Fibroblast of villous mesenchyme (primary cell): ENCODE measurements around the gene PIBF1. TPM values are rescaled to one million over a fixed set of nuclear protein-coding genes. Genes with fewer than 3 reads are reported as not detected.
A peak's percentile ranks its signal among the peaks of the same experiment; 100 is the strongest.

Experiments
- DNase-seq: peaks from one replicate; pipeline ENCODE4 v3.0.0-alpha.2; 2010; ENCODE audit warnings: low read depth
- H3K4me3 ChIP-seq: 2 replicates; pipeline ENCODE4 v1.5.1; 2011; ENCODE audit warnings: low read depth, mild to moderate bottlenecking, low read length
- total RNA-seq: library from RNA; depleted of rRNA; stranded (reverse); fragments of >200 nt; gene quantifications from 2 replicates; pipeline ENCODE4 v1.2.3, GENCODE V29; 2012
- TF ChIP-seq, protein P1 (sequence below): IDR thresholded peaks from 2 replicates; pipeline ENCODE4 v1.5.1; 2012; ENCODE audit warnings: low read depth, mild to moderate bottlenecking, low read length; ENCODE audit not compliant: insufficient read depth

The PIBF1 gene
- total RNA-seq, 1 donor: 25.0 TPM

DNA sequence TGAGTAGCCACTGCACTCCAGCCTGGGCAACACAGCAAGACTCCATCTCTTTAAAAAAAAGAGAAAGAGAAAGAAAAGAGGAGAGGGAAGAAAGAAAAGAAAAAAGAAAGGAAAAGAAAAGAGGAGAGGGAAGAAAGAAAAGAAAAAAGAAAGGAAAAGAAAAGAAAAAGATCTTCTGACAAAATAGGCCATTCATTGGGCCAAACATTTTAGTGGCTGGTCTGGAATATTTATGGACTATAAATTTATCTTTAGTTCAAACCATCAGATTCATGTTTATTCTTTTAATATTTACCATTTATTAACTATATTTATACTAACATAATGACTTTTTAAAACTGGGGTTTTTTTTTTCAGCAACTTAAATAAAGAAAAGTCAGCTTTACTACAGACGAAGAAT, 191.3 kb downstream of the PIBF1 start:
- TF ChIP-seq, protein P1, sequence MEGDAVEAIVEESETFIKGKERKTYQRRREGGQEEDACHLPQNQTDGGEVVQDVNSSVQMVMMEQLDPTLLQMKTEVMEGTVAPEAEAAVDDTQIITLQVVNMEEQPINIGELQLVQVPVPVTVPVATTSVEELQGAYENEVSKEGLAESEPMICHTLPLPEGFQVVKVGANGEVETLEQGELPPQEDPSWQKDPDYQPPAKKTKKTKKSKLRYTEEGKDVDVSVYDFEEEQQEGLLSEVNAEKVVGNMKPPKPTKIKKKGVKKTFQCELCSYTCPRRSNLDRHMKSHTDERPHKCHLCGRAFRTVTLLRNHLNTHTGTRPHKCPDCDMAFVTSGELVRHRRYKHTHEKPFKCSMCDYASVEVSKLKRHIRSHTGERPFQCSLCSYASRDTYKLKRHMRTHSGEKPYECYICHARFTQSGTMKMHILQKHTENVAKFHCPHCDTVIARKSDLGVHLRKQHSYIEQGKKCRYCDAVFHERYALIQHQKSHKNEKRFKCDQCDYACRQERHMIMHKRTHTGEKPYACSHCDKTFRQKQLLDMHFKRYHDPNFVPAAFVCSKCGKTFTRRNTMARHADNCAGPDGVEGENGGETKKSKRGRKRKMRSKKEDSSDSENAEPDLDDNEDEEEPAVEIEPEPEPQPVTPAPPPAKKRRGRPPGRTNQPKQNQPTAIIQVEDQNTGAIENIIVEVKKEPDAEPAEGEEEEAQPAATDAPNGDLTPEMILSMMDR: no peak
- DNase-seq: no peak
- H3K4me3 ChIP-seq: no peak overlapping the region

DNA sequence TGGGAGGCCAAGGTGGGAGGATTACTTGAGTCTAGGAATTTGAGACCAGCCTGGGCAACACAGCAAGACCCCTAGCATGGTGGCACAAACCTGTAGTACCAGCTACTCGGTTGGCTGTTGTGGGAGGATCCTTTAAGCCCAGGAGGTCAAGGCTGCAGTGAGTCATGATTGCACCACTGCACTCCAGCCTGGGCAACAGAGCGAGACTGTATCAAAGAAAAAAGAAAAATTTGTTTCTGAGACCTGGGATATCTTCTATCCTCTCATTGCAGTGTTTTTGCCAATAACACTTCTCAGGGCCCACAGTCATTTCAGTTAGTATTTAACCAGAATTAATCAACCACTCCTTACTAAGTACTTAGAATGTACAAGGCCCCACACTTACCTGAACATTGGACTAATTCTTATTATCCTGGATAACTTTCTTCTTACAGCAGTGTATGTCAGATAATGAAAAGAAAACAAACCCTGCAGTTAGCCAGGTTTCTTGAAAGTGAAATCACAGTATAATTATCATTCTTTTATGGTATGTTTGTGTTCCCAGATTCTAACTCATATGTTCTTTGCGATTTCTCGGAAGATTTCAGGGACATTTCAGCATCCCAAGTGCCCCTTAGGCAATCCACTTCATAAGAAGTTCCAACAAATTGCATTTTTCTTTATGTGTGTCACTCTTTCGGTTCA, 201.3 kb downstream of the PIBF1 start:
- TF ChIP-seq, protein P1: no peak

DNA sequence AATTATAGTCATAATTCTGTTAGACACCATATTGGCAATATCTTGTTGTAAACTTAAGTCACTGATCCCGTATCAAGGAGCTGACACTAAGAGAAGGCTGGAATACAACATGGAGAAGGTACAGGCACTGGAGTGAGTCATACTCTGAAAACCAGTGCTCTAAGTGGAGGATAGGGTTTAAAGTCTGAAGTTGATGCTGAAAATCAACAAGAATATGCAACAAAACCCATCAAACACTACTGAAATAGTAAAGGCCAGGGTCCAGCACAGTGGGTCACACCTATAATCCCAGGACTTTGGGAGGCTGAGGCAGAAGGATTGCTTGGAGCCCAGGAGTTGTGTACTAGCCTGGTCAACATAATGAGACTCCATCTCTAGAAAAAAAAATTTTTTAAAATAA, 203.7 kb downstream of the PIBF1 start:
- DNase-seq: no peak
- TF ChIP-seq, protein P1: no peak
- no peak overlapping the region for H3K4me3 ChIP-seq

More for the DNA sequence above, 201.3 kb downstream of the PIBF1 start:
- H3K4me3 ChIP-seq: no peak overlapping the region
- DNase-seq: peak; percentile 89

DNA sequence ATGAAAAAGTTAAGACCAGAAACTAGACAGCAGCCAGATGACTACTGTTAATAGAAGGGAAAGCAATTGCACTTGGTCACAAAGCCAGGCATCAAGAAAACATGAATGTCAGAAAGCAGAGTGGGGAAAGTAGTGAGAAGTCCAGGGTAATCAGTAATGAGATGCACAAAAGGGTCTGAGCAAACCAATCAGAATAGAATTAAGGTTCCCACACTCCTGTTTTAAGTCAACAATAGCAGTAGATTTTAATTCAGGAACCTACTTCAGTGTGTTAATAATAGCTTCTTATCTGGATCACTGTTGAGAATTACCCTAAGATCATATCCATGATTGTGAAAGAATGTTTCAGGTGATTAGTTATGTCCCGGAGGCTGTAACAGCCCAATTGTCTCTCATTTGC, 204.3 kb downstream of the PIBF1 start:
- TF ChIP-seq, protein P1: no peak
- no peak overlapping the region for H3K4me3 ChIP-seq
- DNase-seq: no peak

DNA sequence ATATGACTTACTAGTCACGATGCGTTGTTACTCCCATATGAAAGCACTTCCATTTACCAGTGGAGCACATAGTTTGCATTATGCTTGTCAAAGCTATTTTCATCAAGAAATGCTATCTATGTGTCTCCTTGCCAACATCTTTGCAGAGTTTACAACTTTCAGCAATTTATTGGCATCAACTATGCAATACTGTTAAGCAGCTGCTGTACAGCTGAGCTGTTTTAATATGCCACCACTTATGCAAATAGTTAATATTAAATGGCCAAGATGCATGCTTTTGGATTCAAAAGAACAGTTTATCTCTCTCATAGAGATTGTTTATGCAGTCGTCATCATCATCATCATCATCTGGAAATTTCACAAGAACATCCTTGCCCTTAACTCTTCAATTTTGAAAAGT, 209.0 kb downstream of the PIBF1 start:
- TF ChIP-seq, protein P1: no peak
- H3K4me3 ChIP-seq: no peak overlapping the region
- peak; percentile 28 for DNase-seq

DNA sequence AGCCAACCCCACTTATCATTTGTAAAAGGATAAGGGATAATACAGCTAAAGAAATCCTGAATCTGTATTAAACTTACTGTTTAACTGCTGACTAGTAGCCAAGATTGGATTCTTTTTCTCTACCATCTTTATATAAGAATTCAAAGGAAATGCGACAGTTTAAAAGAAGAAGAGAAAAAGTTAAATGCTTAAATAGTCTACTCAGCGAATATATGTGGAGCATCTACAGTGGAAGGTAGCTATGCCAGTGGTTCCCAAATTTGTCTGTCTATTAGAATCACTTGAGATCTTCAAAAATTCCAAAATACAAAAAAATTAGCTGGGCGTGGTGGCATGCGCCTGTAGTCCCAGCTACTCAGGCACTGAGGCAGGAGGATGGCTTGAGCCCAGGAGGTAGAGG, 216.1 kb downstream of the PIBF1 start:
- no peak for DNase-seq
- TF ChIP-seq, protein P1: no peak
- no peak overlapping the region for H3K4me3 ChIP-seq
